Activated CD4-positive, alpha-beta T cell treated with anti-CD3 and anti-CD28 coated beads for 36 hours (primary cell): ENCODE data around the gene LRP1-AS. TPM values are rescaled to one million over a fixed set of nuclear protein-coding genes. Genes with fewer than 3 reads are reported as not detected.

Experiments
- ATAC-seq: fragments of 200-7000 bp; cut with Tn5 transposase; one replicate; pipeline ENCODE4 v1.10.0; 2021; ENCODE audit warnings: mild to moderate bottlenecking, moderate library complexity
- CTCF ChIA-PET: fragments of 350-600 bp; sonication (Branson Sonifier 250); formaldehyde crosslinking; loops from one replicate; lab custom pipeline; 2021; ENCODE audit warnings: antibody characterized with exemption; lab: Charles Lee
- POLR2A ChIA-PET: fragments of 350-600 bp; sonication (Branson Sonifier 250); formaldehyde crosslinking; loops from one replicate; lab custom pipeline; 2021; ENCODE audit warnings: antibody characterized with exemption, inconsistent platforms; lab: Charles Lee
- DNase-seq: peaks from one replicate; pipeline ENCODE4 v3.0.0-alpha.2; 2020
- H3K27ac Mint-ChIP-seq: one replicate; pipeline ENCODE4 v1.8.0; 2021; ENCODE audit warnings: mixed read lengths
- H3K27me3 Mint-ChIP-seq: one replicate; pipeline ENCODE4 v1.8.0; 2021; ENCODE audit warnings: mixed read lengths
- H3K36me3 Mint-ChIP-seq: one replicate; pipeline ENCODE4 v1.8.0; 2021; ENCODE audit warnings: low read depth, mixed read lengths
- H3K4me1 Mint-ChIP-seq: one replicate; pipeline ENCODE4 v1.8.0; 2021; ENCODE audit warnings: mixed read lengths
- H3K4me3 Mint-ChIP-seq: one replicate; pipeline ENCODE4 v1.8.0; 2021; ENCODE audit warnings: mild to moderate bottlenecking, moderate library complexity, mixed read lengths
- H3K9me3 Mint-ChIP-seq: one replicate; pipeline ENCODE4 v1.8.0; 2021; ENCODE audit warnings: low read depth, mixed read lengths
- intact Hi-C, 2 experiments: fragments of 100-400 bp; cut with DNase I in 1 of 2; cut with micrococcal nuclease in 1 of 2; formaldehyde crosslinking; loops; one replicate each; pipeline versions ENCODE4 v1.14.2 to v1.15.1; 2022 to 2024; cut with DNase I, micrococcal nuclease
- total RNA-seq, 2 experiments: library from RNA; stranded (reverse); gene quantifications; one replicate each; pipeline ENCODE4 v1.2.3, GENCODE V29; 2021

Gene LRP1-AS
- total RNA-seq, 2 experiments from 2014 or later = not detected

GRCh38 chr12:57170408-57170807, 23.0 kb upstream of the LRP1-AS start:
- intact Hi-C loops = loop anchor here in 1 of 2 experiments (10.0 kb wide), 1 partner anchor 416 kb away; the partner anchor contains the start of gene PRIM1
- Mint-ChIP-seq H3K4me3 (no peak overlapping the region), H3K36me3 (no peaks in the 10 kb centered on the region), H3K4me1 (peaks cover 13% of the 10 kb centered on the region), H3K27ac (no peak overlapping the region), H3K27me3 (no peaks in the 10 kb centered on the region), H3K9me3 (no peaks in the 10 kb centered on the region)
- DNase-seq (no peak), ATAC-seq (no peak)
- CTCF ChIA-PET = interaction anchor here (1.1 to 2.4 kb wide), 3 partner anchors 11 to 46 kb away, joined by 5 to 11 read pairs (median 6); no protein-coding TSS in a partner anchor
- POLR2A ChIA-PET = no interaction called here

DNA sequence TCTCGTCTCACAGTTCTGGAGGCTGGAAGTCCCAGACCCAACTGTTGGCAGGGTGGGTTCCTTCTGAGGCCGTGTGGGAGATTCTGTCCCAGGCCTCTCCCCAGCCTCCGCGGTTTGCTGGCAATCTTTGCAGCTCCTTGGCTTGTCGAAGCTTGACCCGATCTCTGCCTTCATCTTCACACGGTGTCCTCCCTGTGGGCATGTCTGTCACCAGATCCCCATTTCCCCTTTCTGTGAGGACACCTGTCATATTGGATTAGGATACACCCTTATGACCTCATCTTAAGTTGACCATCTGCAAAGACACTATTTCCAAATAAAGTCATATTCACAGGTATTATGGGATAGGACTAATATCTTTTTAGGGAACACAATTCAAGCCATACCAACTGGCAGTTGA, 22.6 kb upstream of the LRP1-AS start:
- Mint-ChIP-seq H3K36me3 (no peaks in the 10 kb centered on the region), H3K27me3 (no peaks in the 10 kb centered on the region), H3K4me3 (no peak overlapping the region), H3K4me1 (peaks cover 13% of the 10 kb centered on the region), H3K27ac (no peak overlapping the region), H3K9me3 (no peaks in the 10 kb centered on the region)
- intact Hi-C loops = loop anchor here in 1 of 2 experiments (10.0 kb wide), 1 partner anchor 415 kb away; the partner anchor contains the start of gene PRIM1
- ATAC-seq = no peak
- DNase-seq = no peak
- ChIA-PET POLR2A (no interaction called here), CTCF (interaction anchor here (1.6 to 2.4 kb wide), 2 partner anchors 13 to 46 kb away, joined by 5 to 11 read pairs; no protein-coding TSS in a partner anchor)

DNA sequence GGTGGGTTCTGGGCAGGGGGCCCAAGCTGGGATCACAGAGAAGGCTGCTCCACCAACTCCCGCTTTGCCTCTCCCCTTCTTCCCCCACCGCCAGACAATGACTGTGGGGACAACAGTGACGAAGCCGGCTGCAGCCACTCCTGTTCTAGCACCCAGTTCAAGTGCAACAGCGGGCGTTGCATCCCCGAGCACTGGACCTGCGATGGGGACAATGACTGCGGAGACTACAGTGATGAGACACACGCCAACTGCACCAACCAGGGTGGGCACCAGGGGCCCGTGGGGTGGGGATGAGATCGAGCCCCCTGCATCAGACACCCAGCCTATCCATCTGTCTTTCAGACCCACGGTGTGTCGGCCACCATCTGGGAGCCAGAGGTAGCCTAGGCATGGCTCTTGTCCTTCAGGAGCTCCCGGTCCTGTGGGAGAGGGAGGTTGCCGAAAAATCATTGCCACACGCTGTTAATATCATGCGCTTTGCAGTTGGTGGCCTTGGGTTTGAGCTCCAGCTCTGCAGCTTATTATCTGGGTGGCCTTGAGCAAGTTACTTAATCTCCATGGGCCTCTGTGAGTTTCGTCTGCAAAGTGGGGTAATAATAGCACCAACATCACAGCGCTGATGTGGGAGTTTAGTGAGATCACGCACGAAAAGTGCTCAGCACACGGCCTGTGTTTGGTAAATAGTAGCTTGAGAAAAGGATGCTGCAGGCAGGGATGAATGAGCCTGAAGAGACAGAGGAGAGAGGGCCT, 21.8 kb upstream of the LRP1-AS start:
- ChIA-PET CTCF (interaction anchor here (0.7 to 2.4 kb wide), 5 partner anchors 14 to 181 kb away, joined by 3 to 11 read pairs (median 5); no protein-coding TSS in a partner anchor), POLR2A (interaction anchor here (0.7 kb wide), 1 partner anchor 831 kb away, joined by 4 read pairs; no protein-coding TSS in a partner anchor)
- no peaks in the 10 kb centered on the region for H3K36me3 Mint-ChIP-seq
- H3K4me1 Mint-ChIP-seq = peaks cover 13% of the 10 kb centered on the region
- H3K27ac Mint-ChIP-seq = no peak overlapping the region
- intact Hi-C loops = no loop called here
- DNase-seq = no peak
- ATAC-seq = no peak
- H3K27me3 Mint-ChIP-seq = no peaks in the 10 kb centered on the region
- no peak overlapping the region for H3K4me3 Mint-ChIP-seq
- H3K9me3 Mint-ChIP-seq = no peaks in the 10 kb centered on the region

DNA sequence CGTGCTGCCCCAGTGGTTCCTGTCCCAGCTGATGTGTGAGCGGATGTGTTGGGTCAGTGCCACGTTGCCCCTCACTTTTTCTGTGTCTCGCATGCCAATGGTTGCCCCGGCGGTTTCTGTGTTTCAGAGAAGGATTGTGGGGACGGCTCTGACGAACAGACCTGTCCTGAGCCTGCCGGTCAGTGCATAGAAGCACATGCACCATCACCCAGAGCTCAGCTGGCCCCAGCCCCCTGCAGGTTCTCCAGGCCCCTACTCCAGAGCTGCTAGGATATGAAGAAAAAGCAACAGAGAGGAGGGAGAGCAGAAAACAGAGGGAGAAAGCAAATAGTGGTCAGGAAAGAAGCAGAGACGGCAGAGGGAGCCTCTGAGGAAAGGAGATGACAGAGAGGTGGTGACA, 20.6 kb upstream of the LRP1-AS start:
- CTCF ChIA-PET = interaction anchor here (0.7 to 2.4 kb wide), 4 partner anchors 13 to 262 kb away, joined by 4 to 11 read pairs (median 4); no protein-coding TSS in a partner anchor
- Mint-ChIP-seq H3K36me3 (no peaks in the 10 kb centered on the region), H3K4me1 (peaks cover 13% of the 10 kb centered on the region), H3K9me3 (no peaks in the 10 kb centered on the region), H3K27ac (peak overlapping the region; percentile 30), H3K4me3 (no peak overlapping the region), H3K27me3 (no peaks in the 10 kb centered on the region)
- POLR2A ChIA-PET = no interaction called here
- DNase-seq (no peak), ATAC-seq (no peak)
- intact Hi-C loops = no loop called here

- no peaks in the 10 kb centered on the region for H3K9me3 Mint-ChIP-seq
- intact Hi-C loops = no loop called here
- ChIA-PET CTCF (interaction anchor here (0.6 to 1.0 kb wide), 3 partner anchors 42 to 404 kb away, joined by 3 read pairs; no protein-coding TSS in a partner anchor), POLR2A (interaction anchor here (0.6 kb wide), 1 partner anchor 647 kb away, joined by 6 read pairs; no protein-coding TSS in a partner anchor)
- H3K36me3 Mint-ChIP-seq = no peaks in the 10 kb centered on the region
- peak overlapping the region; percentile 76 for H3K27ac Mint-ChIP-seq
- DNase-seq (peak; percentile 82), ATAC-seq (peak; percentile 99)
- H3K4me3 Mint-ChIP-seq = no peak overlapping the region
- H3K4me1 Mint-ChIP-seq = peaks cover 13% of the 10 kb centered on the region
- no peaks in the 10 kb centered on the region for H3K27me3 Mint-ChIP-seq
These were observed 19.6 kb upstream of the LRP1-AS start for GRCh38 chr12:57166971-57167371.

DNA sequence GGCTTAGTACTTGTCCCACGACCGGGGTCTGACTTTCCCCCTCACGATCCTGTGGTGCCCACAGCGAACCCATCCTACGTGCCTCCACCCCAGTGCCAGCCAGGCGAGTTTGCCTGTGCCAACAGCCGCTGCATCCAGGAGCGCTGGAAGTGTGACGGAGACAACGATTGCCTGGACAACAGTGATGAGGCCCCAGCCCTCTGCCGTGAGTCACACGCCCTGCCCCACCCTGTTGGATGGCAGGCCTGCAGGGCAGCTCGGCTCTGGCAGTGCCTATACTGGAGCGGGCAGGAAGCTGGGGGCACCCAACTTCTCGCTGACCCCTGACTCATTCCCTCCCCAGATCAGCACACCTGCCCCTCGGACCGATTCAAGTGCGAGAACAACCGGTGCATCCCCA, 18.3 kb upstream of the LRP1-AS start:
- no peak overlapping the region for H3K4me3 Mint-ChIP-seq
- CTCF ChIA-PET = no interaction called here

GRCh38 chr12:57164966-57165625, 17.7 kb upstream of the LRP1-AS start:
- ChIA-PET POLR2A (no interaction called here), CTCF (no interaction called here)
- intact Hi-C loops = no loop called here
- DNase-seq (no peak), ATAC-seq (no peak)
- Mint-ChIP-seq H3K4me1 (peaks cover 13% of the 10 kb centered on the region), H3K27me3 (no peaks in the 10 kb centered on the region), H3K36me3 (no peaks in the 10 kb centered on the region), H3K9me3 (no peaks in the 10 kb centered on the region), H3K4me3 (no peak overlapping the region), H3K27ac (no peak overlapping the region)

More for the DNA sequence above, 18.3 kb upstream of the LRP1-AS start:
- Mint-ChIP-seq H3K27me3 (no peaks in the 10 kb centered on the region), H3K27ac (no peak overlapping the region), H3K4me1 (peaks cover 13% of the 10 kb centered on the region), H3K9me3 (no peaks in the 10 kb centered on the region), H3K36me3 (no peaks in the 10 kb centered on the region)
- POLR2A ChIA-PET = no interaction called here
- DNase-seq = no peak
- ATAC-seq = no peak
- intact Hi-C loops = no loop called here

GRCh38 chr12:57164454-57164853, 17.0 kb upstream of the LRP1-AS start:
- Mint-ChIP-seq H3K27me3 (no peaks in the 10 kb centered on the region), H3K9me3 (no peaks in the 10 kb centered on the region), H3K4me1 (peaks cover 13% of the 10 kb centered on the region), H3K4me3 (no peak overlapping the region), H3K36me3 (no peaks in the 10 kb centered on the region), H3K27ac (no peak overlapping the region)
- DNase-seq = no peak
- CTCF ChIA-PET = no interaction called here
- intact Hi-C loops = no loop called here
- POLR2A ChIA-PET = no interaction called here
- ATAC-seq = no peak

GRCh38 chr12:57162553-57163125, 15.2 kb upstream of the LRP1-AS start:
- CTCF ChIA-PET = no interaction called here
- Mint-ChIP-seq H3K27me3 (no peaks in the 10 kb centered on the region), H3K27ac (no peak overlapping the region), H3K4me3 (no peak overlapping the region), H3K4me1 (peaks cover 13% of the 10 kb centered on the region), H3K36me3 (no peaks in the 10 kb centered on the region), H3K9me3 (no peaks in the 10 kb centered on the region)
- POLR2A ChIA-PET = no interaction called here
- DNase-seq (no peak), ATAC-seq (no peak)
- intact Hi-C loops = no loop called here

DNA sequence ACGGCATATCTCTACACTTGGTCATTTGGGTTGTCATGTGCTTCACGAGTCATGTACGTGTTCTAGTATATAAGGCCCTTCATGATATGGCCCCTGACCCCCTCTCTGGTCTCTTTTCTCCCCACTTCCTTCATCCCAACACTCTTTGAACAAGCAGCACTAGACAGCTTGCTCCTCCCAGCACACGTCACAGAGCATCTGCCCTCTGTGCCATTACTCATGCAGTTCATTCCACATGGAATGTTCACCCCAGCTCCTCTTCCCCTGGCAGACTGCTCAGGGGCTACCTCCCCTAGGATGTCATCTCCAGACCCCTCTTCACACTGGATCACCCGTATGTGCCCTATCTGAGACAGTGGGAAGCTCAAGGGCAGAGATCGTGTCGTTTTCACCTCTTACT, 14.1 kb upstream of the LRP1-AS start:
- Mint-ChIP-seq H3K27ac (no peak overlapping the region), H3K9me3 (no peaks in the 10 kb centered on the region), H3K27me3 (no peaks in the 10 kb centered on the region), H3K36me3 (no peaks in the 10 kb centered on the region), H3K4me1 (peaks cover 2% of the 10 kb centered on the region), H3K4me3 (no peak overlapping the region)
- no peak for DNase-seq
- ATAC-seq = no peak
- POLR2A ChIA-PET = no interaction called here
- CTCF ChIA-PET = interaction anchor here (1.1 to 1.5 kb wide), 2 partner anchors 15 to 92 kb away, joined by 4 read pairs; no protein-coding TSS in a partner anchor
- intact Hi-C loops = no loop called here

GRCh38 chr12:57160741-57161140, 13.3 kb upstream of the LRP1-AS start:
- ATAC-seq (no peak), DNase-seq (no peak)
- H3K9me3 Mint-ChIP-seq = no peaks in the 10 kb centered on the region
- no peaks in the 10 kb centered on the region for H3K36me3 Mint-ChIP-seq
- ChIA-PET POLR2A (no interaction called here), CTCF (interaction anchor here (1.5 kb wide), 1 partner anchor 91 kb away, joined by 4 read pairs; no protein-coding TSS in a partner anchor)
- no peaks in the 10 kb centered on the region for H3K27me3 Mint-ChIP-seq
- H3K4me1 Mint-ChIP-seq = no peaks in the 10 kb centered on the region
- intact Hi-C loops = no loop called here
- no peak overlapping the region for H3K27ac Mint-ChIP-seq
- no peak overlapping the region for H3K4me3 Mint-ChIP-seq
